ENCODE results near the gene MYLK2.

DNA sequence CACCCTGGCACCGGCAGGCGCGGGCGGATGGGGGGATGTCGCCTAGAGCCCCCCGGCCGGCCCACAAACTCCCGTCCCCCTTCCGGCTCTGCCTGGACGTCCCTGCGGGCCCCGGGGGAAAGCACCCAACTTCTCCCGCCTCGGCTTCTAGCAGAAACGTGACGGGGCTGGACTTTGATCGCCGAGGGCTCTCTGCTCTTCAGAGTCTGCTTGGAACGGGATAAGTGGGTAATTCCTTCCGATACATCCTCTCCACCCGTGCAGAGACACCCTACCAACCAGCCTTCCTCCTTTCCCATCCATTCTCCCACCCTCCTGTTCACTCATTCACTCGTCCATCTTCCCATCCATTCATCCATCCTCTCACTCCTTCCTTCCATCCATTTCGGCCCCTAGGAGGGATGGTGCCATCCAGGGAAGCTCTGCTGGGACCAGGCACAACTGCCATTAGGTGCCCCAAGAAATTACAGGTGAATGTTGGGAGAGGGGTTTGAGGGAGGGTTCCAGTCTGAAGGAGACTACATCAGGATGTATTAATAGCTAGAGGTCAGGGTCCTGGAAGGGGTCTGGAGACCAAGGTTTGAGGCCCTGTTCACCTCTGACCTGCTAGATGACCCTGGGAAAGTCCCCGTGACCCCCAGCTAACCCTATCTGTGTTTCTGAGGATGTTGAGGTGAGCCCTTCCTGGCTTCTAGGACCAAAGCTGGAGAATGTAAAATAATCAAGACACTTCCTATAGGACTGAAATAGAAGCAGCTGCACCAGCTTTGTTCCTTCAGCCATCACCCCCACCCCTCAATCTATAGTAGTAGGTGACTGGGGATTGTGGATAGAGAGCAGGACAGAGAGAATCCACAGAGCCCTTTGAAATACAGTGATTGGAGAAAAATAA, 51.8 kb downstream of the MYLK2 start:
- no peak for TF ChIP-seq WRNIP1 (IDR thresholded peaks at IDR 0.05; ENCODE audit: borderline replicate concordance, low read depth, low read length)
- no peak for TF ChIP-seq POLR2A (IDR thresholded peaks at IDR 0.05; ENCODE audit: low read depth, low read length)

Measured in GM12878 (cell line).